ENCODE data around the gene UGT2B7. TPM values are rescaled to one million over a fixed set of nuclear protein-coding genes. Genes with fewer than 3 reads are reported as not detected.

The UGT2B7 gene
- total RNA-seq, 1 donor from 2014 or later: not detected

- no peak for DNase-seq (ENCODE audit: low spot score in 2 of 2, unreplicated experiment in 2 of 2)
- H3K27ac Mint-ChIP-seq: no peak overlapping the region
These were observed 21.0 kb upstream of the UGT2B7 start for GRCh38 chr4:69075061-69075792.

GRCh38 chr4:69078852-69079251 is 17.4 kb upstream of the UGT2B7 start:
- no peak for TF ChIP-seq CTCF (IDR thresholded peaks at IDR 0.05; ENCODE audit: unreplicated experiment)
- Mint-ChIP-seq H3K4me3 (no peak overlapping the region), H3K27me3 (ENCODE audit: low read depth) (no peaks in the 10 kb centered on the region), H3K4me1 (peaks cover 4% of the 10 kb centered on the region), H3K36me3 (no peaks in the 10 kb centered on the region), H3K9me3 (peaks cover 30% of the 10 kb centered on the region), H3K27ac (no peak overlapping the region)
- no peak for DNase-seq (ENCODE audit: low spot score in 2 of 2, unreplicated experiment in 2 of 2)

More at GRCh38 chr4:69075061-69075792, 21.0 kb upstream of the UGT2B7 start:
- Mint-ChIP-seq H3K27me3 (ENCODE audit: low read depth) (no peaks in the 10 kb centered on the region), H3K4me3 (no peak overlapping the region), H3K36me3 (no peaks in the 10 kb centered on the region), H3K4me1 (peaks cover 4% of the 10 kb centered on the region), H3K9me3 (peaks cover 13% of the 10 kb centered on the region)
- TF ChIP-seq CTCF (IDR thresholded peaks at IDR 0.05; ENCODE audit: unreplicated experiment): no peak

GRCh38 chr4:69088473-69088872 is 7.8 kb upstream of the UGT2B7 start:
- Mint-ChIP-seq H3K9me3 (peaks cover 14% of the 10 kb centered on the region), H3K27me3 (ENCODE audit: low read depth) (no peaks in the 10 kb centered on the region), H3K4me3 (no peak overlapping the region), H3K36me3 (peaks cover 1% of the 10 kb centered on the region), H3K4me1 (no peaks in the 10 kb centered on the region), H3K27ac (no peak overlapping the region)
- no peak for DNase-seq (ENCODE audit: low spot score in 2 of 2, unreplicated experiment in 2 of 2)
- no peak for TF ChIP-seq CTCF (IDR thresholded peaks at IDR 0.05; ENCODE audit: unreplicated experiment)

- Mint-ChIP-seq H3K27ac (no peak overlapping the region), H3K9me3 (peaks cover 10% of the 10 kb centered on the region), H3K4me1 (no peaks in the 10 kb centered on the region), H3K36me3 (peaks cover 1% of the 10 kb centered on the region), H3K27me3 (ENCODE audit: low read depth) (no peaks in the 10 kb centered on the region), H3K4me3 (no peak overlapping the region)
- no peak for DNase-seq (ENCODE audit: low spot score in 2 of 2, unreplicated experiment in 2 of 2)
- TF ChIP-seq CTCF (IDR thresholded peaks at IDR 0.05; ENCODE audit: unreplicated experiment): no peak
These were observed 6.9 kb upstream of the UGT2B7 start for GRCh38 chr4:69089388-69089787.

GRCh38 chr4:69092190-69092589 is 4.1 kb upstream of the UGT2B7 start:
- H3K9me3 Mint-ChIP-seq: peaks cover 10% of the 10 kb centered on the region
- H3K27ac Mint-ChIP-seq: no peak overlapping the region
- H3K36me3 Mint-ChIP-seq: peaks cover 1% of the 10 kb centered on the region
- no peak for DNase-seq (ENCODE audit: low spot score in 2 of 2, unreplicated experiment in 2 of 2)
- H3K4me1 Mint-ChIP-seq: no peaks in the 10 kb centered on the region
- no peak overlapping the region for H3K4me3 Mint-ChIP-seq
- H3K27me3 Mint-ChIP-seq (ENCODE audit: low read depth): no peaks in the 10 kb centered on the region
- TF ChIP-seq CTCF (IDR thresholded peaks at IDR 0.05; ENCODE audit: unreplicated experiment): no peak
